Measurements from ENCODE around the gene EPS15.
"Not testable (repeated sequence)": the region's sequence is repeated elsewhere in the genome, so short reads cannot be mapped to it uniquely, and the experiment has no call there.

- TF ChIP-seq NR2F2, RAD21 (IDR thresholded peaks at IDR 0.05): not testable (repeated sequence)
- TF ChIP-seq, protein P1, sequence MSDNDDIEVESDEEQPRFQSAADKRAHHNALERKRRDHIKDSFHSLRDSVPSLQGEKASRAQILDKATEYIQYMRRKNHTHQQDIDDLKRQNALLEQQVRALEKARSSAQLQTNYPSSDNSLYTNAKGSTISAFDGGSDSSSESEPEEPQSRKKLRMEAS (IDR thresholded peaks at IDR 0.05), result not testable (repeated sequence)
- TF ChIP-seq, protein P2, sequence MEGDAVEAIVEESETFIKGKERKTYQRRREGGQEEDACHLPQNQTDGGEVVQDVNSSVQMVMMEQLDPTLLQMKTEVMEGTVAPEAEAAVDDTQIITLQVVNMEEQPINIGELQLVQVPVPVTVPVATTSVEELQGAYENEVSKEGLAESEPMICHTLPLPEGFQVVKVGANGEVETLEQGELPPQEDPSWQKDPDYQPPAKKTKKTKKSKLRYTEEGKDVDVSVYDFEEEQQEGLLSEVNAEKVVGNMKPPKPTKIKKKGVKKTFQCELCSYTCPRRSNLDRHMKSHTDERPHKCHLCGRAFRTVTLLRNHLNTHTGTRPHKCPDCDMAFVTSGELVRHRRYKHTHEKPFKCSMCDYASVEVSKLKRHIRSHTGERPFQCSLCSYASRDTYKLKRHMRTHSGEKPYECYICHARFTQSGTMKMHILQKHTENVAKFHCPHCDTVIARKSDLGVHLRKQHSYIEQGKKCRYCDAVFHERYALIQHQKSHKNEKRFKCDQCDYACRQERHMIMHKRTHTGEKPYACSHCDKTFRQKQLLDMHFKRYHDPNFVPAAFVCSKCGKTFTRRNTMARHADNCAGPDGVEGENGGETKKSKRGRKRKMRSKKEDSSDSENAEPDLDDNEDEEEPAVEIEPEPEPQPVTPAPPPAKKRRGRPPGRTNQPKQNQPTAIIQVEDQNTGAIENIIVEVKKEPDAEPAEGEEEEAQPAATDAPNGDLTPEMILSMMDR (IDR thresholded peaks at IDR 0.05; ENCODE audit: low read depth, low read length, missing input control), result not testable (repeated sequence)
Observed at GRCh38 chr1:51386259-51386658, 132.8 kb downstream of the EPS15 start.

Measured in liver (tissue), 3 donors.